ENCODE results near the gene HDGFL2.

DNA sequence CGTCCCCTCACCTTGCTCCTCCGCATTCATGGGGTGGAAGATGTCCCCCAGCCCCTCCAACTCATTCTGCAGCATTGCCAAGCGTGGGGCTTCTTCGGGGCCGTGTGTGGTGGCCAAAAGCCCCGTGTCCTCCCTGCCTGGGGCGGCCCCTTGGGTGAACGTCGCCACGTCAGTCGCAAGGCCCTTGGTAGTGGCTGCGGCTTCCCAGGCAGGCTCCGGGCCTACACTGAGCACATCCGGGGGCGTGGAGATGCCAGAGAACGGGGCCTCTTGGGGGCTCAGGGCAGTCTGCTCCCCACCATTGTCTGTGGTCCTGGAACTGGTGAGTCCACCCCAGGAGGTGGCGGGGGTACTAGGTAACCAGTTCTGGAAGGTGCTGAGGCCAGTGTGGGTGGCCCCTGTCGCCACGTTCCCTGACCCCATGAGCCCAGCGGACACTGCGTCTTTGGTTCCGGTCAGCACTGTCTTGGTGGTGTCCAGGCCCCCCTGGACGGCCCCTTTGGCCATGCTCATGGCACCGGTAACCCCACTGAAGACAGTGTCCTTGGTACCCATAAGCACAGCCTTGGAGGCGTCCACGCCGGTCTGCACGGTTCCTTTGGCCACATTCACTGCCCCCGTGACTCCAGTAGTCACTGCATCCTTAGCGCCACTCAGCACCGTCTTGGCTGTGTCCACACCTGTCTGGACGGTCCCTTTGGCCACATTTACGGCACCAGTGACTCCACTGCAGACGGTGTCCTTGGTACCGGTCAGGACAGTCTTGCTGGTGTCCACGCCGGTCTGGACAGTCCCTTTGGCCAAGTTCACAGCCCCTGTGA lies 38.5 kb downstream of the HDGFL2 start:
- peak in 1 of 3 donors; percentile 41 for TF ChIP-seq POLR2AphosphoS5 (IDR thresholded peaks at IDR 0.05)
- TF ChIP-seq, protein P1, sequence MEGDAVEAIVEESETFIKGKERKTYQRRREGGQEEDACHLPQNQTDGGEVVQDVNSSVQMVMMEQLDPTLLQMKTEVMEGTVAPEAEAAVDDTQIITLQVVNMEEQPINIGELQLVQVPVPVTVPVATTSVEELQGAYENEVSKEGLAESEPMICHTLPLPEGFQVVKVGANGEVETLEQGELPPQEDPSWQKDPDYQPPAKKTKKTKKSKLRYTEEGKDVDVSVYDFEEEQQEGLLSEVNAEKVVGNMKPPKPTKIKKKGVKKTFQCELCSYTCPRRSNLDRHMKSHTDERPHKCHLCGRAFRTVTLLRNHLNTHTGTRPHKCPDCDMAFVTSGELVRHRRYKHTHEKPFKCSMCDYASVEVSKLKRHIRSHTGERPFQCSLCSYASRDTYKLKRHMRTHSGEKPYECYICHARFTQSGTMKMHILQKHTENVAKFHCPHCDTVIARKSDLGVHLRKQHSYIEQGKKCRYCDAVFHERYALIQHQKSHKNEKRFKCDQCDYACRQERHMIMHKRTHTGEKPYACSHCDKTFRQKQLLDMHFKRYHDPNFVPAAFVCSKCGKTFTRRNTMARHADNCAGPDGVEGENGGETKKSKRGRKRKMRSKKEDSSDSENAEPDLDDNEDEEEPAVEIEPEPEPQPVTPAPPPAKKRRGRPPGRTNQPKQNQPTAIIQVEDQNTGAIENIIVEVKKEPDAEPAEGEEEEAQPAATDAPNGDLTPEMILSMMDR (IDR thresholded peaks at IDR 0.05 in 8 of 11, conservative IDR thresholded peaks at IDR 0.05 in 3 of 11) = no peak

Measured in spleen (tissue), 7 donors.